Vagina (tissue), 2 donors: Measurements from ENCODE around the gene UGGT1.

ENCODE experiments used
- CTCF ChIP-seq, 3 experiments: fragments of 450-650 bp in 2 of 3; fragments of 200-600 bp in 1 of 3; sonication (generic) in 1 of 3; IDR thresholded peaks; one replicate each; pipeline ENCODE4 v1.5.1; 2017 to 2019; ENCODE audit warnings: antibody characterized with exemption in 3 of 3, mild to moderate bottlenecking in 2 of 3, moderate library complexity in 2 of 3
- POLR2A ChIP-seq, 2 donors: fragments of 450-650 bp; IDR thresholded peaks; one replicate each; pipeline ENCODE4 v1.6.1; 2017; ENCODE audit warnings: antibody characterized with exemption in 2 of 2, mild to moderate bottlenecking in 2 of 2, moderate library complexity in 2 of 2

- TF ChIP-seq CTCF (IDR thresholded peaks at IDR 0.05) (no peak), POLR2A (IDR thresholded peaks at IDR 0.05) (no peak)
These were observed 106.1 kb downstream of the UGGT1 start for GRCh38 chr2:128197059-128197458.
